Neural cell (in vitro differentiated cells): ENCODE measurements around the gene GDPD4. TPM values are rescaled to one million over a fixed set of nuclear protein-coding genes. Genes with fewer than 3 reads are reported as not detected.

Experiments used
- H2AFZ ChIP-seq: fragments of 200-600, 300-800 bp; sonication (generic), shearing (Covaris generic); 2 replicates; pipeline ENCODE4 v1.6.0; 2014; ENCODE audit warnings: low read depth, mild to moderate bottlenecking, antibody characterized with exemption, low read length, moderate library complexity
- H3F3A ChIP-seq: fragments of 200-600 bp; shearing (Covaris generic); 2 replicates; pipeline ENCODE4 v1.6.1; 2016; ENCODE audit warnings: mild to moderate bottlenecking, moderate library complexity, mixed read lengths, antibody characterized with exemption, low read length; ENCODE audit not compliant: insufficient read depth, poor library complexity, severe bottlenecking
- H3K27ac ChIP-seq: fragments of 200-600, 300-800 bp; sonication (generic), shearing (Covaris generic); 2 replicates; pipeline ENCODE4 v1.5.1; 2014; ENCODE audit warnings: mild to moderate bottlenecking, low read length, moderate library complexity
- H3K27me3 ChIP-seq: fragments of 300-800, 200-600 bp; sonication (generic), shearing (Covaris generic); 2 replicates; pipeline ENCODE4 v1.6.0; 2014; ENCODE audit warnings: mild to moderate bottlenecking, low read depth, low read length, moderate library complexity; ENCODE audit not compliant: insufficient read depth
- H3K36me3 ChIP-seq: fragments of 300-800, 200-600 bp; sonication (generic), shearing (Covaris generic); 2 replicates; pipeline ENCODE4 v1.5.1; 2014; ENCODE audit warnings: mild to moderate bottlenecking, antibody characterized with exemption, low read length, moderate library complexity; ENCODE audit not compliant: insufficient read depth
- H3K4me2 ChIP-seq: fragments of 300-800, 200-600 bp; sonication (generic), shearing (Covaris generic); 2 replicates; pipeline ENCODE4 v1.6.0; 2014; ENCODE audit warnings: mild to moderate bottlenecking, low read length
- H3K4me3 ChIP-seq: fragments of 300-800, 200-600 bp; sonication (generic), shearing (Covaris generic); 2 replicates; pipeline ENCODE4 v1.5.1; 2014; ENCODE audit warnings: mild to moderate bottlenecking, low read length, moderate library complexity
- H3K79me2 ChIP-seq: fragments of 200-600 bp; shearing (Covaris generic); replicated peaks from 2 replicates; pipeline ENCODE4 v1.6.0; 2014; ENCODE audit warnings: mild to moderate bottlenecking, low read length, moderate library complexity; ENCODE audit not compliant: insufficient read depth
- H3K9ac ChIP-seq: fragments of 300-800, 200-600 bp; sonication (generic), shearing (Covaris generic); 2 replicates; pipeline ENCODE4 v1.6.1; 2016; ENCODE audit warnings: mild to moderate bottlenecking, low read length, mixed read lengths
- H3K9me2 ChIP-seq: fragments of 200-600 bp; shearing (Covaris generic); 2 replicates; pipeline ENCODE4 v1.6.1; 2016; ENCODE audit warnings: mild to moderate bottlenecking, low read length, mixed read lengths; ENCODE audit not compliant: insufficient read depth
- H3K9me3 ChIP-seq: fragments of 200-600, 300-800 bp; sonication (generic), shearing (Covaris generic); 2 replicates; pipeline ENCODE4 v1.6.1; 2016; ENCODE audit warnings: mild to moderate bottlenecking, mixed run types, low read length, moderate library complexity, mixed read lengths
- H4K20me1 ChIP-seq: fragments of 200-600 bp; shearing (Covaris generic); 2 replicates; pipeline ENCODE4 v1.6.1; 2016; ENCODE audit warnings: mild to moderate bottlenecking, mixed run types; ENCODE audit not compliant: insufficient read depth
- CTCF ChIP-seq: fragments of 450-650 bp; IDR thresholded peaks from 2 replicates; pipeline ENCODE4 v1.5.1; 2014; ENCODE audit warnings: antibody characterized with exemption, mild to moderate bottlenecking, moderate library complexity; ENCODE audit not compliant: poor library complexity, severe bottlenecking
- EP300 ChIP-seq: fragments of 450-650 bp; conservative IDR thresholded peaks from 2 replicates; pipeline ENCODE4 v1.6.1; 2014; ENCODE audit warnings: antibody characterized with exemption, mild to moderate bottlenecking, moderate library complexity; ENCODE audit not compliant: poor library complexity, severe bottlenecking
- EZH2 ChIP-seq: fragments of 200-600, 300-800 bp; shearing (Covaris generic), sonication (generic); IDR thresholded peaks from 2 replicates; pipeline ENCODE4 v1.6.1; 2014; ENCODE audit warnings: antibody characterized with exemption, low read length, borderline replicate concordance, mild to moderate bottlenecking; ENCODE audit not compliant: insufficient read depth, poor library complexity, severe bottlenecking
- MXI1 ChIP-seq: fragments of 450-650 bp; conservative IDR thresholded peaks from 2 replicates; pipeline ENCODE4 v1.6.1; 2014; ENCODE audit warnings: antibody characterized with exemption, mild to moderate bottlenecking; ENCODE audit not compliant: poor library complexity, severe bottlenecking
- POLR2AphosphoS5 ChIP-seq: IDR thresholded peaks from 2 replicates; pipeline ENCODE4 v1.6.1; 2012
- RAD21 ChIP-seq: fragments of 450-650 bp; conservative IDR thresholded peaks from 2 replicates; pipeline ENCODE4 v1.6.1; 2014; ENCODE audit warnings: antibody characterized with exemption, mild to moderate bottlenecking, moderate library complexity
- REST ChIP-seq: IDR thresholded peaks from 2 replicates; pipeline ENCODE4 v1.6.1; 2012; ENCODE audit warnings: borderline replicate concordance
- SMC3 ChIP-seq: fragments of 450-650 bp; conservative IDR thresholded peaks from 2 replicates; pipeline ENCODE4 v1.6.1; 2014; ENCODE audit warnings: antibody characterized with exemption, mild to moderate bottlenecking, moderate library complexity; ENCODE audit not compliant: poor library complexity
- TAF1 ChIP-seq: IDR thresholded peaks from 2 replicates; pipeline ENCODE4 v1.6.1; 2012; ENCODE audit warnings: low read depth
- polyA plus RNA-seq: library from polyadenylated mRNA; depleted of rRNA; stranded (reverse); fragments of >200 nt; gene quantifications from 2 replicates; pipeline ENCODE4 v1.2.3, GENCODE V29; 2014

GDPD4 gene
- polyA plus RNA-seq, 1 donor from 2014 or later = not detected

GRCh38 chr11:77253690-77254089, 47.8 kb downstream of the GDPD4 start:
- H3K79me2 ChIP-seq = no peaks in the 10 kb centered on the region
- H3K36me3 ChIP-seq = no peaks in the 10 kb centered on the region
- no peak overlapping the region for H3K4me3 ChIP-seq
- TF ChIP-seq RAD21 (no peak), REST (no peak), TAF1 (no peak), EP300 (no peak), CTCF (no peak), SMC3 (no peak), MXI1 (no peak), EZH2 (no peak), POLR2AphosphoS5 (no peak)
- H4K20me1 ChIP-seq = no peaks in the 10 kb centered on the region
- H3K27me3 ChIP-seq = no peaks in the 10 kb centered on the region
- no peaks in the 10 kb centered on the region for H3F3A ChIP-seq
- no peaks in the 10 kb centered on the region for H3K9me2 ChIP-seq
- H3K9me3 ChIP-seq = no peaks in the 10 kb centered on the region
- no peak overlapping the region for H3K27ac ChIP-seq
- H3K9ac ChIP-seq = no peak overlapping the region
- no peak overlapping the region for H2AFZ ChIP-seq
- H3K4me2 ChIP-seq = no peak overlapping the region

- Histone ChIP-seq H4K20me1 (no peaks in the 10 kb centered on the region), H3K9me2 (no peaks in the 10 kb centered on the region), H3K27ac (no peak overlapping the region), H3K9me3 (no peaks in the 10 kb centered on the region), H3K36me3 (no peaks in the 10 kb centered on the region), H3K4me3 (no peak overlapping the region), H3K9ac (no peak overlapping the region), H3K4me2 (no peak overlapping the region), H3F3A (no peaks in the 10 kb centered on the region), H3K79me2 (no peaks in the 10 kb centered on the region), H3K27me3 (no peaks in the 10 kb centered on the region), H2AFZ (no peak overlapping the region)
- TF ChIP-seq MXI1 (no peak), SMC3 (no peak), RAD21 (no peak), TAF1 (no peak), POLR2AphosphoS5 (no peak), REST (no peak), EZH2 (no peak), EP300 (no peak), CTCF (no peak)
Observed at GRCh38 chr11:77252555-77253270, 48.8 kb downstream of the GDPD4 start.
